HEK293T (cell line): ENCODE data around the gene USP9X.

Source experiments
- ARNT ChIP-seq: fragments of 450-650 bp; IDR thresholded peaks from 2 replicates; pipeline ENCODE4 v1.6.1; 2017; ENCODE audit warnings: mild to moderate bottlenecking
- BHLHE40 ChIP-seq: fragments of 450-650 bp; IDR thresholded peaks from 2 replicates; pipeline ENCODE4 v1.6.1; 2016; ENCODE audit warnings: mild to moderate bottlenecking, moderate library complexity, borderline replicate concordance
- CTBP1 ChIP-seq: fragments of 450-650 bp; IDR thresholded peaks from 2 replicates; pipeline ENCODE4 v1.6.1; 2016; ENCODE audit warnings: borderline replicate concordance
- FOXA1 ChIP-seq: fragments of 450-650 bp; IDR thresholded peaks from 2 replicates; pipeline ENCODE4 v1.6.1; 2016; ENCODE audit warnings: mild to moderate bottlenecking
- FOXK2 ChIP-seq: fragments of 450-650 bp; IDR thresholded peaks from 2 replicates; pipeline ENCODE4 v1.6.1; 2016; ENCODE audit warnings: mild to moderate bottlenecking
- FOXM1 ChIP-seq: fragments of 450-650 bp; IDR thresholded peaks from 2 replicates; pipeline ENCODE4 v1.6.1; 2017; ENCODE audit warnings: mild to moderate bottlenecking, borderline replicate concordance
- HDGF ChIP-seq: fragments of 450-650 bp; IDR thresholded peaks from 2 replicates; pipeline ENCODE4 v1.6.1; 2017; ENCODE audit warnings: antibody characterized with exemption, borderline replicate concordance
- L3MBTL2 ChIP-seq: fragments of 450-650 bp; conservative IDR thresholded peaks from 2 replicates; pipeline ENCODE4 v1.6.1; 2016; ENCODE audit warnings: mild to moderate bottlenecking
- LEF1 ChIP-seq: fragments of 450-650 bp; IDR thresholded peaks from 2 replicates; pipeline ENCODE4 v1.6.1; 2017; ENCODE audit warnings: mild to moderate bottlenecking, borderline replicate concordance
- NFRKB ChIP-seq: fragments of 450-650 bp; IDR thresholded peaks from 2 replicates; pipeline ENCODE4 v1.6.1; 2016; ENCODE audit warnings: mild to moderate bottlenecking, moderate library complexity
- PKNOX1 ChIP-seq: fragments of 450-650 bp; IDR thresholded peaks from 2 replicates; pipeline ENCODE4 v1.6.1; 2016
- SP1 ChIP-seq: fragments of 450-650 bp; IDR thresholded peaks from 2 replicates; pipeline ENCODE4 v1.6.1; 2017
- SUZ12 ChIP-seq: fragments of 450-650 bp; IDR thresholded peaks from 2 replicates; pipeline ENCODE4 v1.6.1; 2016; ENCODE audit warnings: mild to moderate bottlenecking
- TARDBP ChIP-seq: fragments of 450-650 bp; IDR thresholded peaks from 2 replicates; pipeline ENCODE4 v1.6.1; 2016

GRCh38 chrX:41047878-41048534, 37.2 kb upstream of the USP9X start:
- TF ChIP-seq SUZ12 = no peak
- no peak for TF ChIP-seq CTBP1
- no peak for TF ChIP-seq FOXM1
- TF ChIP-seq FOXA1 = no peak
- no peak for TF ChIP-seq TARDBP
- no peak for TF ChIP-seq ARNT
- TF ChIP-seq PKNOX1 = no peak
- no peak for TF ChIP-seq FOXK2
- TF ChIP-seq SP1 = no peak
- TF ChIP-seq NFRKB = no peak
- no peak for TF ChIP-seq LEF1
- no peak for TF ChIP-seq HDGF
- TF ChIP-seq BHLHE40 = no peak
- no peak for TF ChIP-seq L3MBTL2
